ENCODE results near the gene PACS1. TPM values are rescaled to one million over a fixed set of nuclear protein-coding genes. Genes with fewer than 3 reads are reported as not detected.
A peak's percentile ranks its signal among the peaks of the same experiment; 100 is the strongest.

Gene PACS1
- total RNA-seq, 2 experiments from 2014 or later, result 76.3 to 78.3 TPM

DNA sequence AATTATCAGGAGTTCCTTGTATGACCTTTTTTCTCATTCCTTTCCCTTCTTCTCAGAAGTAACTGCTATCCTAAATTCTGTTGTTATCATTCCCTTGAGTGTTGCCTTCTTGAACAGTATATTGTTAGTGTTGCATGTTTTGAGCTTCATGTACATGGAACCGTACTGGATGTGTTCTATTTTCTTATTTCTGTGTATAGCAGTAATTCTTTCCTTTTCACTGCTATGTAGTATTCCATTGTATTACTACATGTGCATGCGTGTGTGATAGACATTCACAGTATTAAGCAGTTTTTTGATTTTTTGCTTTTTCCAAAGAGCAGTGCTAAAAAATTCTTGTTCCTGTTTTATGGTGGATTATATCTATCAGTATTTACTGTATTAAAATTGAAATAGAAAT lies 108.1 kb downstream of the PACS1 start:
- H3K36me3 Mint-ChIP-seq (ENCODE audit: low read depth), result peaks cover 4% of the 10 kb centered on the region
- ChIA-PET CTCF (no interaction called here), POLR2A (no interaction called here)
- H3K4me1 Mint-ChIP-seq (ENCODE audit: low read depth), result peaks cover 32% of the 10 kb centered on the region
- H3K9me3 Mint-ChIP-seq, result no peaks in the 10 kb centered on the region
- intact Hi-C loops (cut with micrococcal nuclease), result no loop called here
- no peaks in the 10 kb centered on the region for H3K27me3 Mint-ChIP-seq
- no peak for TF ChIP-seq CTCF (IDR thresholded peaks at IDR 0.05)
- no peak overlapping the region for H3K4me3 Mint-ChIP-seq
- DNase-seq, result no peak
- no peak for ATAC-seq
- H3K27ac Mint-ChIP-seq, result no peak overlapping the region

GRCh38 chr11:66178871-66179270 lies 108.8 kb downstream of the PACS1 start:
- no peak overlapping the region for H3K4me3 Mint-ChIP-seq

GRCh38 chr11:66181632-66182315 lies 111.7 kb downstream of the PACS1 start:
- intact Hi-C loops (cut with micrococcal nuclease), result no loop called here
- Mint-ChIP-seq H3K4me3 (no peak overlapping the region), H3K27ac (no peak overlapping the region), H3K36me3 (ENCODE audit: low read depth) (peaks cover 2% of the 10 kb centered on the region), H3K27me3 (no peaks in the 10 kb centered on the region), H3K4me1 (ENCODE audit: low read depth) (peaks cover 44% of the 10 kb centered on the region), H3K9me3 (no peaks in the 10 kb centered on the region)
- no peak for TF ChIP-seq CTCF (IDR thresholded peaks at IDR 0.05)
- POLR2A ChIA-PET, result interaction anchor here (1.5 kb wide), 1 partner anchor 16 kb away, joined by 3 read pairs; no protein-coding TSS in a partner anchor
- DNase-seq (no peak), ATAC-seq (no peak)
- CTCF ChIA-PET, result interaction anchor here (1.0 to 1.6 kb wide), 4 partner anchors 11 to 45 kb away, joined by 3 to 4 read pairs (median 3); no protein-coding TSS in a partner anchor

More at GRCh38 chr11:66178871-66179270, 108.8 kb downstream of the PACS1 start:
- ATAC-seq, result no peak
- TF ChIP-seq CTCF (IDR thresholded peaks at IDR 0.05), result no peak
- H3K9me3 Mint-ChIP-seq, result no peaks in the 10 kb centered on the region
- no peak for DNase-seq
- ChIA-PET POLR2A (no interaction called here), CTCF (no interaction called here)
- no peaks in the 10 kb centered on the region for H3K27me3 Mint-ChIP-seq
- intact Hi-C loops (cut with micrococcal nuclease), result no loop called here
- peaks cover 39% of the 10 kb centered on the region for H3K4me1 Mint-ChIP-seq (ENCODE audit: low read depth)
- peaks cover 4% of the 10 kb centered on the region for H3K36me3 Mint-ChIP-seq (ENCODE audit: low read depth)
- no peak overlapping the region for H3K27ac Mint-ChIP-seq

GRCh38 chr11:66183494-66184048 lies 113.5 kb downstream of the PACS1 start:
- ATAC-seq, result peak; percentile 27
- Mint-ChIP-seq H3K4me3 (no peak overlapping the region), H3K4me1 (ENCODE audit: low read depth) (peaks cover 55% of the 10 kb centered on the region), H3K27ac (peak overlapping the region; percentile 20), H3K9me3 (no peaks in the 10 kb centered on the region), H3K36me3 (ENCODE audit: low read depth) (peaks cover 13% of the 10 kb centered on the region), H3K27me3 (no peaks in the 10 kb centered on the region)
- no peak for TF ChIP-seq CTCF (IDR thresholded peaks at IDR 0.05)
- ChIA-PET POLR2A (no interaction called here), CTCF (interaction anchor here (1.2 kb wide), 2 partner anchors 138 to 139 kb away, joined by 4 to 6 read pairs; no protein-coding TSS in a partner anchor)
- intact Hi-C loops (cut with micrococcal nuclease), result no loop called here
- peak; percentile 8 for DNase-seq

DNA sequence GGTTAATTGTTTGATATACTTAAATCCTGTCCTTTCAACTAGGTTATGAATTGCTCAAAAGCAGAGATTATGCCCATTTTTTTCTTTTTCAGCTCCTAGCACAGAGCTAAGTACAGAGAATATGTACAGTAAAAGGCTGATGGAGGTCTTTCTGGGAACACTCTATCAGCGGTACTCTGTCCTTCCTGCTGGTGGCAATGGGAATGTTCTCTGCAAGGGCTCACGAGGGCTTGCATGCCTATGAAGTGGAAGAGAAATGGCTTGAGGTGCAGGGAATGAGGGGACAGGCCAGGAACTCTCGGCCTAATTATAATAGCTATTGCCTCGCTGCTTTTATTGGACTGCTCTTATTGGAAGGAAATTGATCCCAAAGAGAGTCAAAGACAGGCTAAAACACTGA lies 114.7 kb downstream of the PACS1 start:
- ChIA-PET CTCF (interaction anchor here (0.6 to 1.2 kb wide), 3 partner anchors 9 to 140 kb away, joined by 3 to 4 read pairs (median 4); no protein-coding TSS in a partner anchor), POLR2A (interaction anchor here (0.6 kb wide), 1 partner anchor 46 kb away, joined by 4 read pairs; no protein-coding TSS in a partner anchor)
- ATAC-seq, result no peak
- peaks cover 18% of the 10 kb centered on the region for H3K36me3 Mint-ChIP-seq (ENCODE audit: low read depth)
- TF ChIP-seq CTCF (IDR thresholded peaks at IDR 0.05), result no peak
- no peaks in the 10 kb centered on the region for H3K9me3 Mint-ChIP-seq
- intact Hi-C loops (cut with micrococcal nuclease), result no loop called here
- no peak for DNase-seq
- no peak overlapping the region for H3K4me3 Mint-ChIP-seq
- H3K27ac Mint-ChIP-seq, result peak overlapping the region; percentile 13
- H3K27me3 Mint-ChIP-seq, result no peaks in the 10 kb centered on the region
- H3K4me1 Mint-ChIP-seq (ENCODE audit: low read depth), result peaks cover 46% of the 10 kb centered on the region

Measured in activated CD8-positive, alpha-beta T cell treated with anti-CD3 and anti-CD28 coated beads for 36 hours (primary cell).